Activated CD8-positive, alpha-beta T cell treated with anti-CD3 and anti-CD28 coated beads, Interleukin-2, amount 10 ng/mL, durations not matched to agents 7 days and 5 days (primary cell): Measurements from ENCODE around the gene ITGA4. TPM values are rescaled to one million over a fixed set of nuclear protein-coding genes. Genes with fewer than 3 reads are reported as not detected.

Experiments used
- ATAC-seq: fragments of 150-1000 bp; cut with Tn5 transposase; one replicate; pipeline ENCODE4 v1.10.0; 2021; ENCODE audit warnings: moderate library complexity
- CTCF ChIA-PET: fragments of 350-600 bp; sonication (Branson Sonifier 250); formaldehyde crosslinking; loops from one replicate; lab custom pipeline; 2021; ENCODE audit warnings: antibody characterized with exemption; lab: Charles Lee
- POLR2A ChIA-PET: fragments of 350-600 bp; sonication (Branson Sonifier 250); formaldehyde crosslinking; loops from one replicate; lab custom pipeline; 2021; ENCODE audit warnings: antibody characterized with exemption; lab: Charles Lee
- DNase-seq: peaks from one replicate; pipeline ENCODE4 v3.0.0-alpha.2; 2020
- H3K27ac Mint-ChIP-seq: one replicate; pipeline ENCODE4 v1.8.0; 2021; ENCODE audit warnings: mild to moderate bottlenecking, mixed read lengths
- H3K27me3 Mint-ChIP-seq: one replicate; pipeline ENCODE4 v1.8.0; 2021; ENCODE audit warnings: low read depth, mixed read lengths
- H3K36me3 Mint-ChIP-seq: one replicate; pipeline ENCODE4 v1.8.0; 2021; ENCODE audit warnings: low read depth, mixed read lengths
- H3K4me1 Mint-ChIP-seq: one replicate; pipeline ENCODE4 v1.8.0; 2021; ENCODE audit warnings: low read depth, mixed read lengths
- H3K4me3 Mint-ChIP-seq: one replicate; pipeline ENCODE4 v1.8.0; 2021; ENCODE audit warnings: mild to moderate bottlenecking, mixed read lengths
- H3K9me3 Mint-ChIP-seq: one replicate; pipeline ENCODE4 v1.8.0; 2022; ENCODE audit warnings: mixed read lengths; ENCODE audit not compliant: insufficient read depth
- total RNA-seq, 2 experiments: library from RNA; stranded (reverse); gene quantifications; one replicate each; pipeline ENCODE4 v1.2.3, GENCODE V29; 2021

ITGA4 gene
- total RNA-seq, 2 experiments from 2014 or later: 144 to 152 TPM

DNA sequence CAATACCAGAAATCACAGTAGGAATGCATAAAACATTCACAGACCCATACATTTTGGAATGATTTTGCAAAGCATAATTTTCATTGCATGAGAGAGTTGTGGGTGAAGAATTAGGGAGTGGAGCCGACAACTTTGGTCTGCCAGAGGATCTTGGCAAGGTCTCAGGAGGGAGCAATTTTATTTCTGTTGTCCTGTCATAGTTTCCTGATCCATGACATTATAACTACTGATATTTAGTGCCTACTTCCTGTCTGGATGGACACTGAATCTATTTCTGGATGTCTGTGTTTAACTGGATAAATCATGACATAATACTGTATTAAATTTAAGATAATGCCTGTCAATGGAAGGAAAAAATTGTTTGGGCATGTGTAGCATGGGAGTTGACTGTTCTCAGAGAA, 2.4 kb downstream of the ITGA4 start:
- DNase-seq: no peak
- Mint-ChIP-seq H3K36me3 (peaks cover 69% of the 10 kb centered on the region), H3K27me3 (no peaks in the 10 kb centered on the region), H3K9me3 (no peaks in the 10 kb centered on the region), H3K27ac (peak overlapping the region; percentile 89), H3K4me1 (peaks cover 52% of the 10 kb centered on the region), H3K4me3 (peak overlapping the region; percentile 89)
- ATAC-seq: no peak
- CTCF ChIA-PET: interaction anchor here (0.6 to 6.9 kb wide), 6 partner anchors 9 to 355 kb away, joined by 3 to 69 read pairs (median 24); no protein-coding TSS in a partner anchor
- POLR2A ChIA-PET: interaction anchor here (1.0 to 6.8 kb wide), 5 partner anchors 8 to 354 kb away, joined by 3 to 249 read pairs (median 39); no protein-coding TSS in a partner anchor

DNA sequence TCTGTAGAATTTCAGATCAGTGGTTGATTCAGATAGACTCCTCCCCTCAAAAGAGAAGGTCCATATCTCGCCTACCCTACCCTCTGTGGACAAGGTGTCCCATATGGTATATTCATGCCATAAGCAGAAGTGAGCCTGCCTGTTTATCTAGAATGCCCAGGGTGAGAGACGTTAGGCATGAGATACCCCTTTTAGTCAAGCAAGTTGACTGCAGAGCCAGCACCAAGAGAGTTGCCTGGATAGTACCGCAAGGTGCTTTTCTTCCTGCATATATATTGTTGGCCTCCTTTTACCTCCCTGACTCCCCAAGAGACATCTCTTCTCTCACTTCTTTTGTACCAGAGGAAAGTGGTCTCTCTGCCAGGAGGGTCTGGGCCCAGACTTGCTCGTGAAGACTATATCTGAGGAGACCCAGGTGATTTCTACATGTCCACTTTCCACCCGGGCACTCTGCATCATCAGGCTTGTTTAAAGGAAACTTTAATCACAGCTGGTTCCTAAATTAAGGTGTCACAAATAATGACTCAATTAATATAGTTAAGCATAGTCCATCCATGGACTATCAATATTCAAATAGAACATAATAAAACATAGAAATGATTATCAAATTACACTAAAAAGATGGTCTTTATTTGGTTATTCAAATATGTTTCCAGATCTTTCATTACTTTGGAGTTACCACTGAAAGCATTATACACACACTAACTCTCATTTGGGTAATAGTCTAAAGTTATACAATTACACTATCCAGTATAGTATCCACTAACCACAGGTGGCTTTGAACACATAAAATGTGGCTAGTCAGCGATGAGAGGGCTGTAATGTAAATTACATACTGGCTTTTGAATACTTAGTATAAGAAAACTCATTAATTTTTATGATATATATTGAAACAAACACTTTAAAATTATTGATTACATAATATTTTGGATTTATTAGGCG, 4.1 kb downstream of the ITGA4 start:
- CTCF ChIA-PET: interaction anchor here (0.6 to 6.9 kb wide), 9 partner anchors 33 to 357 kb away, joined by 3 to 69 read pairs (median 3); no protein-coding TSS in a partner anchor
- Mint-ChIP-seq H3K4me3 (peak overlapping the region; percentile 89), H3K36me3 (peaks cover 73% of the 10 kb centered on the region), H3K27ac (peak overlapping the region; percentile 89), H3K9me3 (no peaks in the 10 kb centered on the region), H3K27me3 (no peaks in the 10 kb centered on the region), H3K4me1 (peaks cover 49% of the 10 kb centered on the region)
- DNase-seq: peak; percentile 44
- POLR2A ChIA-PET: interaction anchor here (0.6 to 6.8 kb wide), 7 partner anchors 68 to 335 kb away, joined by 3 to 249 read pairs (median 3); no protein-coding TSS in a partner anchor
- peak; percentile 5 for ATAC-seq

DNA sequence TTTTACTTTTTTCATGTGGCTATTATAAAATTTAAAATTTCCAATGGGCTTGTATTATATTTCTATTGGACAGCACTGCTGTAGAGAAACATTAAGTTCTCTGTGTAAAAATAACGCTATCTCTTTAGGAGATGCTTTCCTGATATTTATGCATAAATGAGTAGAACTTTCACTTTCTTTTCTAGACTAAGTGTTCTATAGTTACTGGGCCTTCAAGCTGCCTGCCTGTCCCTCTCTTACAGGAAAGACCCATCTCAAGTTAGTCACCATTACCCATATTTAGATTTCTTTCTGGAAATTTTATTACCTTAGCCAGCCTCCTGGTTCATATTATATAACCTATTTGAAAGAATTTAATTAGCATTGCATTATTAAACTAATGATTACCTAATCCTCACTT, 4.8 kb downstream of the ITGA4 start:
- H3K9me3 Mint-ChIP-seq: no peaks in the 10 kb centered on the region
- peaks cover 48% of the 10 kb centered on the region for H3K4me1 Mint-ChIP-seq
- peak overlapping the region; percentile 44 for H3K4me3 Mint-ChIP-seq
- peaks cover 74% of the 10 kb centered on the region for H3K36me3 Mint-ChIP-seq
- DNase-seq (no peak), ATAC-seq (peak; percentile 32)
- H3K27ac Mint-ChIP-seq: peak overlapping the region; percentile 50
- POLR2A ChIA-PET: interaction anchor here (1.1 to 6.8 kb wide), 2 partner anchors 153 to 330 kb away, joined by 3 to 249 read pairs; no protein-coding TSS in a partner anchor
- H3K27me3 Mint-ChIP-seq: no peaks in the 10 kb centered on the region
- CTCF ChIA-PET: interaction anchor here (0.8 to 1.4 kb wide), 4 partner anchors 32 to 357 kb away, joined by 3 to 9 read pairs (median 4); no protein-coding TSS in a partner anchor

DNA sequence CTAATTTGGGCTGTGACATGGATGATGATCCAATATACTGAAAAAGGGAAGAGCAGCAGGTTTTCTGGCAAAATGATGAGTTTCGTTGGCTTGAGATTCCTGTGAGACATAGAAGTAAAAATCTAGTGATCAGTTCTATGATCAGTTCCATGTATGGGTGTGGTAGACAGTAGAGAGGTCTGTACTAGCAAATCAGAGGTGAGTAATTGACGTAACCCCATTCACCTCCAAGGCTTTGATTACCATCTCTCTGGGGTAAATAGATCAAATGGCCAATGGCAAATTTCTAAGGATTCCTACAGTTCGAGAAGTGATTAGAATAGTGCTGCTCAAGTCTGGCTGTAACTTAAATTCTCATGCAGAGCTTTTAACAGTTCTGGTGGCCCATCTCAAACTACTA, 6.4 kb downstream of the ITGA4 start:
- ChIA-PET CTCF (no interaction called here), POLR2A (no interaction called here)
- H3K9me3 Mint-ChIP-seq: no peaks in the 10 kb centered on the region
- peaks cover 75% of the 10 kb centered on the region for H3K36me3 Mint-ChIP-seq
- no peaks in the 10 kb centered on the region for H3K27me3 Mint-ChIP-seq
- peak overlapping the region; percentile 56 for H3K27ac Mint-ChIP-seq
- DNase-seq (no peak), ATAC-seq (no peak)
- peak overlapping the region; percentile 44 for H3K4me3 Mint-ChIP-seq
- peaks cover 64% of the 10 kb centered on the region for H3K4me1 Mint-ChIP-seq

DNA sequence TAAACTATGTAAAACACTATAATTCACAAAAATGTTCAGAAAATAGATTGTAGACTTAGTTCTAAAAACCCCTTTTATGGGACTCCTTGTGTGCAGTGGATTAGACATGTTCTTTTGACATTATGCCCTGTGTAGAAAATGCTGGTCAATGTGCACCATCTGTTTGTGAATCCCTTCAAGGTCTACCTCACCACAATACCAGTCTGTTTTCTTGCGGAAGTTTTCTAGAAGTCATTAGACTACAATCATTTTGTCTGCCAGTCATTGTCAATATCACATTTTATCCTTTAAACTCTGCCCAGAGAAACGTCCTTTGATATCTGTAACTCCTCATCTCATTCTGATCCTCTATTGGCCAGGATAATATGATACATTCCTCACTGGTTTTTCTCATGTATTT, 7.8 kb downstream of the ITGA4 start:
- Mint-ChIP-seq H3K4me1 (peaks cover 71% of the 10 kb centered on the region), H3K27me3 (no peaks in the 10 kb centered on the region), H3K9me3 (no peaks in the 10 kb centered on the region), H3K4me3 (peak overlapping the region; percentile 47), H3K27ac (peak overlapping the region; percentile 62), H3K36me3 (peaks cover 73% of the 10 kb centered on the region)
- no peak for ATAC-seq
- ChIA-PET CTCF (interaction anchor here (1.0 kb wide), 1 partner anchor 21 kb away, joined by 3 read pairs; no protein-coding TSS in a partner anchor), POLR2A (interaction anchor here (0.5 kb wide), 1 partner anchor 20 kb away, joined by 3 read pairs; no protein-coding TSS in a partner anchor)
- DNase-seq: no peak

DNA sequence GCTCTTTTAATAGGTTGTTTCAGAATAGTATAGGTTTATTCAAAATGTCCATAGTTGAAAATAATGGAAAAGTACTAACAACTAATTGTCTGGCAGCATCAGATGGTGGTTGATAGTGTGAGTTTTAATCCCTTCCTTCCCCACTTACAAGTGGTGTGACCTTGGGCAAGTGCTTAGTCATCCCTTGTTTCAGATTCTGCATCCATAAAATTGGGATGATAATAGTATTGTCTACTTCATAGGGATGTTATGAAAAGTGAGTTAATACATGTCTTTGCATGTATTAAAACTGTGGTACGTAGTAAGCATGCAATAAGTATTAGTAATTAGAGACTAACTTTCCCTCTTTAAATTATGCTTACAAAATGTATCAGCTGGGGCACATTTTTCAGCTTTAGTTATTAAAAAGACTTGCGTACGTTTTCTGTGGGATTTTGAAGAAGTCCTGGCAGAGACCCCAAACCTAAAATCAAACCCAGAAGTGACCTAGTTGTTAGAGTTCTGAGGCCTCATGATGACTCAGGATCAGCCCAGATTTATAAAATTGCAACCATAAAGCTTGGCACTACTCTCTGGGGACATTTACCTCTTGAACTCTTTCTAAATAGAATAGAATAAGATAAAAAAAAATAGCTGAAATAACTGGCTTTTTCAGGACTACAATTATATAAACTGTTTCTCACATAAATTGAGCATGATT, 8.6 kb downstream of the ITGA4 start:
- H3K4me1 Mint-ChIP-seq: peaks cover 78% of the 10 kb centered on the region
- H3K27ac Mint-ChIP-seq: peak overlapping the region; percentile 60
- DNase-seq (no peak), ATAC-seq (no peak)
- POLR2A ChIA-PET: interaction anchor here (0.7 to 3.6 kb wide), 4 partner anchors 8 to 162 kb away, joined by 3 to 22 read pairs (median 5); partner anchors contain the start of gene ITGA4
- H3K9me3 Mint-ChIP-seq: no peaks in the 10 kb centered on the region
- H3K36me3 Mint-ChIP-seq: peaks cover 76% of the 10 kb centered on the region
- CTCF ChIA-PET: interaction anchor here (0.6 to 6.0 kb wide), 39 partner anchors 9 to 407 kb away, joined by 3 to 60 read pairs (median 4); partner anchors contain the start of gene ITGA4
- H3K4me3 Mint-ChIP-seq: peak overlapping the region; percentile 47
- H3K27me3 Mint-ChIP-seq: no peaks in the 10 kb centered on the region

DNA sequence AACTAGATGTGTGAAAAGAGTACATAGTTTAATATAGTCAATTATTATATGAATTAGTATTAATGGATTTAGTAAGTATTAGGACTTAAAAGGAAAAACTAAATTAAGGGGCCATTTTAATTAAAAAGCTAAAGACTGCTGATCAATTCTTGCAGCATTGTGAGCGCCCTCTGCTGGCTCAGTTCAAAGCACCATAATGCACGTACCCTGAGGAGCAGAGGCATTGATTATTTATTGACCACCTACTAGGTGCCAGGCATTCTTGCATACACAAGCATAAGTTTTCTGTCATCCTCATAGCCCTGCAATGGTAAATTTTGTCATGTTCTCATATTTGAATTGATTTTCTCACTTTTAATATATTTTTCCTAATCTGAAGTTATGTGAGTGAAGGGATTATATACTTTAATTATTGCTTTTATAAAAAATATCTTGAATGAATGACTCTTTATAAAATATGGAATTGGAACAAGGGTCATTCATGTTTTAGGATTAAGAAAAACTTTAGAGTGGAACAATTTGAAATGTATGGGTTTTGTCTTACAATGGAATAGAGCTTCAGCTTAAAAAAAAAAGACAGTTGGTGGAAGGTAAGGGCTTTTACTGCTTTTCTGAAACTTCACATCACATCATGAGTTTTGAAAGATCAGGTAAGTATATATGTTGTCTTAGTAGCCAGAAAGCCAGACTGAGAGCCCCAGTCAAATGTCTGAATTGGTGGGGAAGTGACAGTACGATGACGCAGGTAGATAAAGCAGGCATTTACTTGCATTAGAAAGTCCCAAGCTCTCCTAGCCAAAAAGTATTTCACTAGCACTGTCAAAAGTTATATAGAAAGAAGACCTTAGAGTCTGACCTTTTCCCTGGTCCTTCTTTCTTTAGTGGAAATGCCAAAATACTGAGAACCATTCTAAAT, 9.7 kb downstream of the ITGA4 start:
- Mint-ChIP-seq H3K4me3 (peak overlapping the region; percentile 22), H3K4me1 (peaks cover 85% of the 10 kb centered on the region), H3K27ac (peak overlapping the region; percentile 62), H3K27me3 (no peaks in the 10 kb centered on the region), H3K9me3 (no peaks in the 10 kb centered on the region), H3K36me3 (peaks cover 77% of the 10 kb centered on the region)
- POLR2A ChIA-PET: interaction anchor here (0.7 to 3.6 kb wide), 5 partner anchors 9 to 163 kb away, joined by 3 to 22 read pairs (median 5); partner anchors contain the start of gene ITGA4
- peak; percentile 90 for DNase-seq
- CTCF ChIA-PET: interaction anchor here (0.6 to 6.0 kb wide), 46 partner anchors 9 to 408 kb away, joined by 3 to 60 read pairs (median 4); partner anchors contain the start of gene ITGA4
- peak; percentile 34 for ATAC-seq

DNA sequence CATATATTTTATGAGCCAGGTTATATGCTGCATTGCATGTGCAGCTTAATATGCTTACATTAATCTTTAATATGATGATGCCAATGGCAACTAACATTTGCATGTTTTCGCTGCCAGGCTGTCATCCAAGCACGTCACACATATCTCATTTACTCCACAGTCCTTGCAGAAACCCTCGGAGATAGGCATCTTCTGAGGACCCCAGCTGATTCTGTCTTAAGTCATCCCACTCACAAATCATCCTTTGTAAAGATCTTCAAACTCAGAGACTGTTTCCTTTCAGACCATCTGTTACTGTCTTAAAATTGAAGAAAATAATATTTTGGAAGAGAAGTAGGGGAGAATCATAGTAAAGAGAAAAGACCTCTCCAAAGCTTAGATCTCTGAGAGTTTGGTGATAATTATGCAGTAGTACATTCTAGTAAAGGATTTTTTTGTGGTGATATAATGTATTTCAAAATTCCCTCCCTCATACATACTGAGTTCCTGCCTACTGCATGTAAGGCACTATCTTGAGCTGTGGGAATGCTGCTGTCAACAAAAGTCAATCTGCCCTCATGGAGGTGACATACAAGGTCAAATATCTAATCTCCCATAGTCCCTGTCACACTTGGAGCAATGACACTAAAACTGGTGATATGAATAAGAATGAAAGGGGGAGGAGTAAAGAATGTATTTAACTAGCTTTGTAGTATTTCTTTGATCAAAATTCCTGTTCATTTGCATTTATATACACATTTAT, 11.0 kb downstream of the ITGA4 start:
- peaks cover 72% of the 10 kb centered on the region for H3K36me3 Mint-ChIP-seq

DNA sequence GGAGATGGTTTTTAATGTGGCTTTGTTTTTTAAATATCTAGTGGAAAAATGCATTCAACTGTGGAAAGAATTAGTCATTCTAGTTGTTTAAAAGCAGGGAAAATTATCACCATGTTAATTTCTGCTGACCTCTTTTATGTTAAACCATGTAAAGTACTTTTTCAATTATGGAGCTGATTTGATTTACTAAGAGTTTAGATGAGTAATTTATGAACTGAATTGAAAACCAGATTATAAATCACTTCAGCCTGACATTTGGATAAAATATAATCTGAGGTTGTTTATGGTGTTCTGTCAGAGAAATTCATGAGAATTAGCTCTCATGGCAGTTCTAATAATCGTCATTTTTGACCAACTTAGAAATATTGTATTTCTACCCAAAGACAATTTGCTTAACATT, 11.6 kb downstream of the ITGA4 start:
- Mint-ChIP-seq H3K4me1 (peaks cover 88% of the 10 kb centered on the region), H3K9me3 (no peaks in the 10 kb centered on the region), H3K36me3 (peaks cover 72% of the 10 kb centered on the region), H3K27ac (no peak overlapping the region), H3K4me3 (no peak overlapping the region), H3K27me3 (no peaks in the 10 kb centered on the region)
- no peak for DNase-seq
- POLR2A ChIA-PET: interaction anchor here (3.6 kb wide), 1 partner anchor 11 kb away, joined by 22 read pairs; the partner anchor contains the start of gene ITGA4
- CTCF ChIA-PET: interaction anchor here (1.0 to 6.0 kb wide), 5 partner anchors 12 to 364 kb away, joined by 3 to 60 read pairs (median 3); partner anchors contain the start of gene ITGA4
- ATAC-seq: no peak

More for the DNA sequence above, 11.0 kb downstream of the ITGA4 start:
- no peaks in the 10 kb centered on the region for H3K9me3 Mint-ChIP-seq
- H3K4me1 Mint-ChIP-seq: peaks cover 88% of the 10 kb centered on the region
- no peaks in the 10 kb centered on the region for H3K27me3 Mint-ChIP-seq
- no peak overlapping the region for H3K27ac Mint-ChIP-seq
- ATAC-seq: no peak
- ChIA-PET POLR2A (interaction anchor here (1.2 to 3.6 kb wide), 2 partner anchors 10 to 158 kb away, joined by 3 to 22 read pairs; partner anchors contain the start of gene ITGA4), CTCF (interaction anchor here (0.9 to 6.0 kb wide), 12 partner anchors 11 to 392 kb away, joined by 3 to 60 read pairs (median 4); partner anchors contain the start of gene ITGA4)
- no peak overlapping the region for H3K4me3 Mint-ChIP-seq
- DNase-seq: no peak
